ENCODE data around the gene SLC8B1. TPM values are rescaled to one million over a fixed set of nuclear protein-coding genes. Genes with fewer than 3 reads are reported as not detected.

The SLC8B1 gene
- polyA plus RNA-seq, 3 donors = 21.6 to 46.0 (median 32.4) TPM

- no peak for TF ChIP-seq CTCF (IDR thresholded peaks at IDR 0.05)
- H3K36me3 ChIP-seq (replicated peaks in 1 of 2; ENCODE audit: control insufficient read depth in 1 of 2, insufficient read depth in 2 of 2, low read length in 2 of 2) = peaks cover 0 to 17% of the 10 kb centered on the region in 2 donors
These were observed 31.9 kb upstream of the SLC8B1 start for GRCh38 chr12:113366827-113367226.

GRCh38 chr12:113365639-113366395, 30.9 kb upstream of the SLC8B1 start:
- no peak overlapping the region for H3K4me3 ChIP-seq (replicated peaks in 1 of 3; ENCODE audit: low read depth in 2 of 3, low read length in 3 of 3)
- H3K36me3 Mint-ChIP-seq = peaks cover 34 to 46% of the 10 kb centered on the region in 2 donors
- no peaks in the 10 kb centered on the region for H3K79me2 ChIP-seq (ENCODE audit: insufficient read depth, low read length)
- no peak overlapping the region for H3K4me2 ChIP-seq (replicated peaks; ENCODE audit: extremely low read depth, low read length, poor library complexity, severe bottlenecking)
- H3K4me1 Mint-ChIP-seq = peaks cover 39% of the 10 kb centered on the region
- no peak overlapping the region for H3K4me3 Mint-ChIP-seq
- WGBS (ENCODE audit: insufficient coverage) = 100% methylated on average over 3 of the region's 7 CpGs
- peaks cover 14% of the 10 kb centered on the region for H4K20me1 ChIP-seq (ENCODE audit: insufficient read depth, low read length)
- no peak for TF ChIP-seq CTCF (IDR thresholded peaks at IDR 0.05)
- peaks cover 0 to 4% (median under 1%) of the 10 kb centered on the region in 3 donors for H3K27me3 Mint-ChIP-seq (ENCODE audit: low read depth in 3 of 3)
- no peak overlapping the region for H3K27ac ChIP-seq (ENCODE audit: low read depth in 1 of 2, low read length in 2 of 2)
- H3K9me3 ChIP-seq (replicated peaks in 1 of 2; ENCODE audit: control insufficient read depth in 1 of 2, insufficient read depth in 1 of 2, low read length in 2 of 2) = no peaks in the 10 kb centered on the region
- H3K36me3 ChIP-seq (replicated peaks in 1 of 2; ENCODE audit: control insufficient read depth in 1 of 2, insufficient read depth in 2 of 2, low read length in 2 of 2) = peaks cover 0 to 17% of the 10 kb centered on the region in 2 donors
- intact Hi-C loops (cut with micrococcal nuclease) = no loop called here
- H3K9ac ChIP-seq (ENCODE audit: insufficient read depth, low read length, poor library complexity, severe bottlenecking) = no peak overlapping the region
- peaks cover 22 to 27% of the 10 kb centered on the region in 2 donors for H3K4me1 ChIP-seq (ENCODE audit: control insufficient read depth in 1 of 2, insufficient read depth in 2 of 2, low read length in 2 of 2)
- H3K27ac Mint-ChIP-seq = peak overlapping the region in 1 of 7 donors; percentile 65
- DNase-seq = no peak
- no peak overlapping the region for H2AFZ ChIP-seq (ENCODE audit: insufficient read depth, low read depth, low read length, poor library complexity, severe bottlenecking)
- H3K27me3 ChIP-seq (ENCODE audit: control insufficient read depth in 2 of 2, insufficient read depth in 2 of 2, low read length in 2 of 2) = no peaks in the 10 kb centered on the region
- peaks cover 0 to 2% (median 0%) of the 10 kb centered on the region in 7 donors for H3K9me3 Mint-ChIP-seq

More at GRCh38 chr12:113366827-113367226, 31.9 kb upstream of the SLC8B1 start:
- H2AFZ ChIP-seq (ENCODE audit: insufficient read depth, low read depth, low read length, poor library complexity, severe bottlenecking) = no peak overlapping the region
- no peak overlapping the region for H3K4me2 ChIP-seq (replicated peaks; ENCODE audit: extremely low read depth, low read length, poor library complexity, severe bottlenecking)
- no CpG with 5 or more reads among the region's 4 CpGs for whole genome bisulfite sequencing (ENCODE audit: insufficient coverage)
- H3K27me3 ChIP-seq (ENCODE audit: control insufficient read depth in 2 of 2, insufficient read depth in 2 of 2, low read length in 2 of 2) = no peaks in the 10 kb centered on the region
- H3K4me3 ChIP-seq (replicated peaks in 1 of 3; ENCODE audit: low read depth in 2 of 3, low read length in 3 of 3) = no peak overlapping the region
- peaks cover 37% of the 10 kb centered on the region for H3K4me1 Mint-ChIP-seq
- peaks cover 0 to 4% (median 0%) of the 10 kb centered on the region in 3 donors for H3K27me3 Mint-ChIP-seq (ENCODE audit: low read depth in 3 of 3)
- no peak overlapping the region for H3K27ac Mint-ChIP-seq
- DNase-seq = no peak
- no peaks in the 10 kb centered on the region for H3K9me3 ChIP-seq (replicated peaks in 1 of 2; ENCODE audit: control insufficient read depth in 1 of 2, insufficient read depth in 1 of 2, low read length in 2 of 2)
- H3K79me2 ChIP-seq (ENCODE audit: insufficient read depth, low read length) = no peaks in the 10 kb centered on the region
- peaks cover 0 to 2% (median 0%) of the 10 kb centered on the region in 7 donors for H3K9me3 Mint-ChIP-seq
- intact Hi-C loops (cut with micrococcal nuclease) = no loop called here
- H3K27ac ChIP-seq (ENCODE audit: low read depth in 1 of 2, low read length in 2 of 2) = no peak overlapping the region
- peaks cover 18 to 21% of the 10 kb centered on the region in 2 donors for H3K4me1 ChIP-seq (ENCODE audit: control insufficient read depth in 1 of 2, insufficient read depth in 2 of 2, low read length in 2 of 2)
- H3K4me3 Mint-ChIP-seq = no peak overlapping the region
- peaks cover 13% of the 10 kb centered on the region for H4K20me1 ChIP-seq (ENCODE audit: insufficient read depth, low read length)
- H3K9ac ChIP-seq (ENCODE audit: insufficient read depth, low read length, poor library complexity, severe bottlenecking) = no peak overlapping the region
- peaks cover 35 to 47% of the 10 kb centered on the region in 2 donors for H3K36me3 Mint-ChIP-seq
